Panc1 (cell line): ENCODE data around the gene PPP1CA.

Experiments used
- CTCF ChIP-seq: fragments of 450-650 bp; IDR thresholded peaks from 2 replicates; pipeline ENCODE4 v1.5.1; 2017; ENCODE audit warnings: mild to moderate bottlenecking
- REST ChIP-seq, 2 experiments: IDR thresholded peaks; 2 replicates each; pipeline ENCODE4 v1.6.1; 2011 to 2012; ENCODE audit warnings: low read depth in 2 of 2, control low read depth in 1 of 2, low read length in 1 of 2, mild to moderate bottlenecking in 1 of 2, moderate library complexity in 1 of 2; ENCODE audit not compliant: insufficient read depth in 1 of 2
- TCF7L2 ChIP-seq: IDR thresholded peaks from 2 replicates; pipeline ENCODE4 v1.6.1; 2011; ENCODE audit warnings: mild to moderate bottlenecking, low read depth, low read length, inconsistent platforms

- TF ChIP-seq CTCF, result no peak
- TF ChIP-seq REST (IDR thresholded peaks at IDR 0.05; ENCODE audit: insufficient read depth in 1 of 2, low read depth in 2 of 2, low read length in 1 of 2), result no peak
- no peak for TF ChIP-seq TCF7L2
Measured at GRCh38 chr11:67436459-67437081, 34.9 kb upstream of the PPP1CA start.
